Neural progenitor cell (in vitro differentiated cells): Measurements from ENCODE around the gene SFMBT2. TPM values are rescaled to one million over a fixed set of nuclear protein-coding genes. Genes with fewer than 3 reads are reported as not detected.

Experiments
- DNase-seq: peaks from one replicate; pipeline ENCODE4 v3.0.0-alpha.2; 2016; ENCODE audit warnings: low spot score
- H2AFZ ChIP-seq: fragments of 200-600 bp; sonication (generic); replicated peaks from 2 replicates; pipeline ENCODE4 v1.6.1; 2016; ENCODE audit warnings: antibody characterized with exemption
- H3F3A ChIP-seq: fragments of 200-600 bp; sonication (generic); 2 replicates; pipeline ENCODE4 v1.6.1; 2016; ENCODE audit warnings: antibody characterized with exemption, low read depth
- H3K27ac ChIP-seq: fragments of 200-600 bp; sonication (generic); 2 replicates; pipeline ENCODE4 v1.5.1; 2016; ENCODE audit warnings: mild to moderate bottlenecking
- H3K27me3 ChIP-seq: fragments of 200-600 bp; sonication (generic); 2 replicates; pipeline ENCODE4 v1.6.1; 2016; ENCODE audit warnings: mild to moderate bottlenecking, moderate library complexity
- H3K36me3 ChIP-seq: fragments of 200-600 bp; sonication (generic); 2 replicates; pipeline ENCODE4 v1.5.1; 2016
- H3K4me1 ChIP-seq: fragments of 200-600 bp; sonication (generic); 2 replicates; pipeline ENCODE4 v1.6.1; 2016; ENCODE audit warnings: mixed run types
- H3K4me2 ChIP-seq: fragments of 200-600 bp; sonication (generic); 2 replicates; pipeline ENCODE4 v1.6.1; 2016
- H3K4me3 ChIP-seq: fragments of 200-600 bp; sonication (generic); 2 replicates; pipeline ENCODE4 v1.5.1; 2016
- H3K79me2 ChIP-seq: fragments of 200-600 bp; sonication (generic); 2 replicates; pipeline ENCODE4 v1.6.1; 2016; ENCODE audit warnings: low read depth
- H3K9ac ChIP-seq: fragments of 200-600 bp; sonication (generic); 2 replicates; pipeline ENCODE4 v1.6.1; 2016
- H3K9me3 ChIP-seq: fragments of 200-600 bp; sonication (generic); 2 replicates; pipeline ENCODE4 v1.5.1; 2016; ENCODE audit warnings: low read depth
- H4K20me1 ChIP-seq: fragments of 200-600 bp; sonication (generic); 2 replicates; pipeline ENCODE4 v1.6.1; 2016; ENCODE audit warnings: low read depth
- H3K27ac Mint-ChIP-seq: 3 replicates; pipeline ENCODE4 v1.8.0; 2021; ENCODE audit warnings: mixed read lengths
- H3K27me3 Mint-ChIP-seq: 2 replicates; pipeline ENCODE4 v1.8.0; 2022; ENCODE audit warnings: low read depth, mild to moderate bottlenecking, inconsistent platforms, moderate library complexity, mixed read lengths; ENCODE audit not compliant: insufficient read depth
- H3K36me3 Mint-ChIP-seq: 3 replicates; pipeline ENCODE4 v1.8.0; 2021; ENCODE audit warnings: mixed read lengths
- H3K4me1 Mint-ChIP-seq: 3 replicates; pipeline ENCODE4 v1.8.0; 2021; ENCODE audit warnings: mixed read lengths
- H3K4me3 Mint-ChIP-seq: 3 replicates; pipeline ENCODE4 v1.8.0; 2021; ENCODE audit warnings: mild to moderate bottlenecking, moderate library complexity, mixed read lengths
- H3K9me3 Mint-ChIP-seq: 3 replicates; pipeline ENCODE4 v1.8.0; 2020; ENCODE audit warnings: mixed read lengths
- EZH2 ChIP-seq: fragments of 200-600 bp; sonication (generic); IDR thresholded peaks from 2 replicates; pipeline ENCODE4 v1.6.1; 2017; ENCODE audit warnings: antibody characterized with exemption, mild to moderate bottlenecking, moderate library complexity
- EZH2phosphoT487 ChIP-seq: fragments of 200-600 bp; sonication (generic); IDR thresholded peaks from 2 replicates; pipeline ENCODE4 v1.6.1; 2017; ENCODE audit warnings: antibody characterized with exemption
- total RNA-seq: library from RNA; depleted of rRNA; stranded (reverse); fragments of >200 nt; gene quantifications from 2 replicates; pipeline ENCODE4 v1.2.3, GENCODE V29; 2015; ENCODE audit warnings: low replicate concordance
- TF ChIP-seq, protein P1 (sequence below): fragments of 200-600 bp; sonication (generic); IDR thresholded peaks from 2 replicates; pipeline ENCODE4 v1.5.1; 2017; ENCODE audit warnings: antibody characterized with exemption, mild to moderate bottlenecking

SFMBT2 gene
- total RNA-seq, 1 donor from 2014 or later = 1.8 TPM

DNA sequence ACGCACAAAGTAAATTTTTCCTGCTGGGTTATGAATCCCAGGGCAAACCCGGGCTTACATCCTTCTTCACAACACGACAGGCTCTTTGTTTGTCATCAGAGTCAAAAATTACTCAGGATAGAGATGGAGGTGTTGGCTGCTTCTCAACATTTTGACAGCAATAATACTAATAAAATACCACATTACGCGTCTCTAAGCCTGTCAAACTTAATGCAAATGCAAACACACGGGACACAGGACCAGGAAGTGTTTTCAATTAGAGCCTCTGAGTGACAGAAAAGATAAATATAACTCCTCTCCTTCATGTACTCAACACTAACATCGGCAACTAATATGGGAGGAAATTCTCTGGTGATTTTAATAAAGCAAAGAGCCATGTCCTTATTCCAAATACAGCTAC lies 128.4 kb downstream of the SFMBT2 start:
- H4K20me1 ChIP-seq = no peaks in the 10 kb centered on the region
- no peak overlapping the region for H3K4me2 ChIP-seq
- no peaks in the 10 kb centered on the region for H3K79me2 ChIP-seq
- Mint-ChIP-seq H3K27me3 (peaks cover 2% of the 10 kb centered on the region), H3K36me3 (peaks cover 9% of the 10 kb centered on the region), H3K27ac (no peak overlapping the region), H3K4me3 (no peak overlapping the region), H3K9me3 (peaks cover 2% of the 10 kb centered on the region), H3K4me1 (peaks cover 9% of the 10 kb centered on the region)
- H3K27me3 ChIP-seq = no peaks in the 10 kb centered on the region
- no peak overlapping the region for H2AFZ ChIP-seq
- no peaks in the 10 kb centered on the region for H3K9me3 ChIP-seq
- no peaks in the 10 kb centered on the region for H3F3A ChIP-seq
- H3K4me3 ChIP-seq = no peak overlapping the region
- H3K27ac ChIP-seq = no peak overlapping the region
- no peak for DNase-seq
- H3K9ac ChIP-seq = no peak overlapping the region
- H3K4me1 ChIP-seq = peaks cover 8% of the 10 kb centered on the region
- no peak for TF ChIP-seq EZH2phosphoT487
- TF ChIP-seq, protein P1, sequence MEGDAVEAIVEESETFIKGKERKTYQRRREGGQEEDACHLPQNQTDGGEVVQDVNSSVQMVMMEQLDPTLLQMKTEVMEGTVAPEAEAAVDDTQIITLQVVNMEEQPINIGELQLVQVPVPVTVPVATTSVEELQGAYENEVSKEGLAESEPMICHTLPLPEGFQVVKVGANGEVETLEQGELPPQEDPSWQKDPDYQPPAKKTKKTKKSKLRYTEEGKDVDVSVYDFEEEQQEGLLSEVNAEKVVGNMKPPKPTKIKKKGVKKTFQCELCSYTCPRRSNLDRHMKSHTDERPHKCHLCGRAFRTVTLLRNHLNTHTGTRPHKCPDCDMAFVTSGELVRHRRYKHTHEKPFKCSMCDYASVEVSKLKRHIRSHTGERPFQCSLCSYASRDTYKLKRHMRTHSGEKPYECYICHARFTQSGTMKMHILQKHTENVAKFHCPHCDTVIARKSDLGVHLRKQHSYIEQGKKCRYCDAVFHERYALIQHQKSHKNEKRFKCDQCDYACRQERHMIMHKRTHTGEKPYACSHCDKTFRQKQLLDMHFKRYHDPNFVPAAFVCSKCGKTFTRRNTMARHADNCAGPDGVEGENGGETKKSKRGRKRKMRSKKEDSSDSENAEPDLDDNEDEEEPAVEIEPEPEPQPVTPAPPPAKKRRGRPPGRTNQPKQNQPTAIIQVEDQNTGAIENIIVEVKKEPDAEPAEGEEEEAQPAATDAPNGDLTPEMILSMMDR = no peak
- TF ChIP-seq EZH2 = no peak
- H3K36me3 ChIP-seq = no peaks in the 10 kb centered on the region

DNA sequence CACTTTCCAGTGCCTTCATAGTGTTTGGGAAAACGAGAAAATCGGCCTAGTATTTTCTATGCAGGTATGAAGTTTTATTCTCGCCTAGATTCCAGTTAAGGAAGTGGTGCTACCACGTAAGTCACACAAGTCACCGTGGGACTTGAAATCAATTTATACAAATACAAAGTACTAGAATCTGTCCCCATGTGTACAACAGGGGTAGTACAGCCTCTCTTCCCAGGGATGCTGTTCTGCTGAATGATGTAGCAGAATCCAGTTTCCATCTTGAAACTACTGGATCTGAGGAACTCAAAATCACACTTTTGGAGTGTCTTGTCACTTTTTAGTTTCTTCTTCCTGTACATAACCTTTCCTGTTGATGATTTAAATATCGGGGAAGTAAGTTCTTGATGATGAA lies 129.4 kb downstream of the SFMBT2 start:
- peaks cover 2% of the 10 kb centered on the region for H3K9me3 Mint-ChIP-seq
- H3K27me3 ChIP-seq = no peaks in the 10 kb centered on the region
- peaks cover 2% of the 10 kb centered on the region for H3K27me3 Mint-ChIP-seq
- no peak overlapping the region for H2AFZ ChIP-seq
- peaks cover 13% of the 10 kb centered on the region for H3K4me1 Mint-ChIP-seq
- no peaks in the 10 kb centered on the region for H3F3A ChIP-seq
- TF ChIP-seq, protein P1 = no peak
- TF ChIP-seq EZH2 = no peak
- TF ChIP-seq EZH2phosphoT487 = no peak
- H3K79me2 ChIP-seq = no peaks in the 10 kb centered on the region
- H3K9ac ChIP-seq = no peak overlapping the region
- no peak for DNase-seq
- peaks cover 8% of the 10 kb centered on the region for H3K4me1 ChIP-seq
- no peaks in the 10 kb centered on the region for H4K20me1 ChIP-seq
- no peak overlapping the region for H3K27ac Mint-ChIP-seq
- H3K36me3 ChIP-seq = no peaks in the 10 kb centered on the region
- H3K9me3 ChIP-seq = no peaks in the 10 kb centered on the region
- H3K4me3 Mint-ChIP-seq = no peak overlapping the region
- no peak overlapping the region for H3K27ac ChIP-seq
- H3K4me2 ChIP-seq = no peak overlapping the region
- H3K4me3 ChIP-seq = no peak overlapping the region
- peaks cover 9% of the 10 kb centered on the region for H3K36me3 Mint-ChIP-seq

DNA sequence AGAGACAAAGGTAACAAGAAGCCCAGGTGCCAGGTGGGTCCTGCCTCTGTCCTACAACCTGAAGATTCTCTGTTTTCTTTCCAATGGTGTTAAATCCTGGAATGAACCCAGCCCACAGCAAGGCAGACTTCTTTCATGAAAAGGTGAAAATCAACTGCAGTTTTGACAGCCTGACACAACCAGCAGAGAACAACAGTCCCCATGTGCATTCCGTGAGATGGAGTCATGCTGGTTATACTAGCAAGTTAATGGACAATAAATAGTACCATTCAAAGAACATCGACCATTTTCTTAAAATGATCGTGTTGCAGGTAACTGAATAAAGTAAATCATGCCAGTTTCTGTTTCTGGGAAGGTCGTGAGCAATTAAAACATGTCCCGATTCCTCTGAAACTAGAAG lies 131.5 kb downstream of the SFMBT2 start:
- Histone ChIP-seq H4K20me1 (no peaks in the 10 kb centered on the region), H3K79me2 (no peaks in the 10 kb centered on the region), H2AFZ (no peak overlapping the region), H3K4me2 (no peak overlapping the region), H3K9me3 (no peaks in the 10 kb centered on the region), H3K4me1 (peaks cover 8% of the 10 kb centered on the region), H3K36me3 (no peaks in the 10 kb centered on the region), H3K9ac (no peak overlapping the region), H3K27me3 (no peaks in the 10 kb centered on the region), H3F3A (no peaks in the 10 kb centered on the region), H3K27ac (no peak overlapping the region), H3K4me3 (no peak overlapping the region)
- Mint-ChIP-seq H3K4me3 (no peak overlapping the region), H3K4me1 (peaks cover 13% of the 10 kb centered on the region), H3K9me3 (peaks cover 2% of the 10 kb centered on the region), H3K27me3 (peaks cover 2% of the 10 kb centered on the region), H3K27ac (no peak overlapping the region), H3K36me3 (peaks cover 11% of the 10 kb centered on the region)
- TF ChIP-seq EZH2phosphoT487 = no peak
- TF ChIP-seq, protein P1 = no peak
- TF ChIP-seq EZH2 = no peak
- no peak for DNase-seq
